Tibial artery (tissue), 4 donors: Measurements from ENCODE around the gene C19orf25.

ENCODE experiments used
- DNase-seq, 2 donors: peaks; one replicate each; pipeline ENCODE4 v3.0.0-alpha.2; 2019
- H3K27ac ChIP-seq, 2 donors: fragments of 200-600 bp; sonication (generic) in 1 of 2; 1 replicate in 1 of 2; 2 replicates in 1 of 2; pipeline ENCODE4 v1.5.1; 2018 to 2019; ENCODE audit warnings: mild to moderate bottlenecking in 1 of 2
- H3K27me3 ChIP-seq, 2 donors: fragments of 200-600 bp; sonication (generic) in 1 of 2; one replicate each; pipeline versions ENCODE4 v1.5.1 to v1.6.0; 2016 to 2019
- H3K36me3 ChIP-seq, 3 donors: fragments of 200-600 bp; sonication (generic) in 2 of 3; one replicate each; pipeline ENCODE4 v1.5.1; 2016 to 2019; ENCODE audit warnings: mild to moderate bottlenecking in 2 of 3
- H3K4me1 ChIP-seq, 4 donors: fragments of 200-600 bp; sonication (generic) in 2 of 4; 1 replicate in 3 of 4; 2 replicates in 1 of 4; pipeline ENCODE4 v1.5.1; 2016 to 2019
- H3K4me3 ChIP-seq, 2 donors: fragments of 200-600 bp; sonication (generic) in 1 of 2; 1 replicate in 1 of 2; 2 replicates in 1 of 2; pipeline ENCODE4 v1.5.1; 2018 to 2019; ENCODE audit warnings: mild to moderate bottlenecking in 2 of 2
- H3K9me3 ChIP-seq, 3 donors: fragments of 200-600 bp; sonication (generic) in 1 of 3; one replicate each; pipeline ENCODE4 v1.5.1; 2016 to 2019
- CTCF ChIP-seq, 2 experiments: fragments of 200-600 bp in 1 of 2; fragments of 450-650 bp in 1 of 2; IDR thresholded peaks; one replicate each; pipeline ENCODE4 v1.5.1; 2017 to 2019; ENCODE audit warnings: antibody characterized with exemption in 2 of 2, mild to moderate bottlenecking in 1 of 2, moderate library complexity in 1 of 2
- intact Hi-C: fragments of 100-400 bp; cut with DNase I; formaldehyde crosslinking; loops from one replicate; pipeline ENCODE4 v1.15.0; 2023; ENCODE audit warnings: low total_unique reads

Gene C19orf25

DNA sequence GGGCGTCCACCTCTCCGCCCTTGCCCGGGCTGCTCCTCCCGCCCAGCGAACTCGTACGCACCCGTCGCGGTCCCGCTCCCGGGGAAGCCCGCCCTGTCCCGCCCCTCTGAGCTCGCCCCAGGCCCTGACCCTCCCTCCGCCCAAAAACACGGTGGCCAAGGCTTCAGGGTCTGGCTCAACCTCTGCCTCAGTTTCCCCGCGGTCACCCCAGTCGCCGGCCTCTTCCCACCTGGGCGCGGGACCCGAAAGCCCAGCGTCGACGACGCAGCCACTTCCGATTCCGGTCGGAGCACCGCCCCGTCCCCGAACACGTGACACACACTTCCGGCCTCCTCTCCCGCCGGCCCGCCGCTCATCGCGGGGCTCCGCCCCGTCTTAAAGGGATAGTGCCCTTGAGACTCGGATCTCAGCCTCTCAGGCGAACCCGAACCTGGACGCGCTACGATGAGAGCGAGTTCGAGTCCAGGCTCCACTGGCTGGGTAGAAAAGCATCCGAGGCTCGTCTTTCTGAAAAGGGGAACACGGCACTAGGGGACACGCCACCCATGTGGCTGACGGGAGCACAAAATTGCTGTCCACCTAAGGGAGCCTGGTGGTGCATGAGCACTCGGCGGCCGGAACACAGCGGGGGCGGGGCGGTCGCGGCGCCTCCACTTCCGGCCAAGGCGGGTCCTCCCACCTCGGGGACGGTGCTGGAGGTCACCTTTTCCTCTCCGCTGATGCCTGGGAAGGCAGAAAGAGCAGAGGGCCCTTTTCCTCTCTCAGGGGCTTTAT, at the start of gene C19orf25:
Gene C19orf25, minus strand, starts transcription at position 282 of the 774 bp plus-strand sequence. CDS start 312 bp downstream, outside the sequence.
- no peaks in the 10 kb centered on the region for H3K9me3 ChIP-seq
- peak; percentile 94 to 96 for DNase-seq
- intact Hi-C loops = no loop called here
- TF ChIP-seq CTCF (IDR thresholded peaks at IDR 0.05) = no peak
- H3K4me3 ChIP-seq = peak within 1 kb of the TSS; percentile 74 to 99
- peak within 1 kb of the TSS; percentile 72 for H3K27ac ChIP-seq
- H3K36me3 ChIP-seq = peaks cover 0 to 29% (median 24%) of the 10 kb centered on the region in 3 donors
- peaks cover 0 to 28% (median 18%) of the 10 kb centered on the region in 4 donors for H3K4me1 ChIP-seq
- peaks cover 0 to 40% of the 10 kb centered on the region in 2 donors for H3K27me3 ChIP-seq

GRCh38 chr19:1527650-1528309, 48.8 kb upstream of the C19orf25 start:
- Histone ChIP-seq H3K9me3 (no peaks in the 10 kb centered on the region), H3K36me3 (no peaks in the 10 kb centered on the region), H3K4me1 (peaks cover 0 to 9% (median 7%) of the 10 kb centered on the region in 4 donors), H3K27ac (no peak overlapping the region), H3K4me3 (no peak overlapping the region), H3K27me3 (peaks cover 0 to 94% of the 10 kb centered on the region in 2 donors)
- no peak for TF ChIP-seq CTCF (IDR thresholded peaks at IDR 0.05)
- intact Hi-C loops = no loop called here
- DNase-seq = no peak

DNA sequence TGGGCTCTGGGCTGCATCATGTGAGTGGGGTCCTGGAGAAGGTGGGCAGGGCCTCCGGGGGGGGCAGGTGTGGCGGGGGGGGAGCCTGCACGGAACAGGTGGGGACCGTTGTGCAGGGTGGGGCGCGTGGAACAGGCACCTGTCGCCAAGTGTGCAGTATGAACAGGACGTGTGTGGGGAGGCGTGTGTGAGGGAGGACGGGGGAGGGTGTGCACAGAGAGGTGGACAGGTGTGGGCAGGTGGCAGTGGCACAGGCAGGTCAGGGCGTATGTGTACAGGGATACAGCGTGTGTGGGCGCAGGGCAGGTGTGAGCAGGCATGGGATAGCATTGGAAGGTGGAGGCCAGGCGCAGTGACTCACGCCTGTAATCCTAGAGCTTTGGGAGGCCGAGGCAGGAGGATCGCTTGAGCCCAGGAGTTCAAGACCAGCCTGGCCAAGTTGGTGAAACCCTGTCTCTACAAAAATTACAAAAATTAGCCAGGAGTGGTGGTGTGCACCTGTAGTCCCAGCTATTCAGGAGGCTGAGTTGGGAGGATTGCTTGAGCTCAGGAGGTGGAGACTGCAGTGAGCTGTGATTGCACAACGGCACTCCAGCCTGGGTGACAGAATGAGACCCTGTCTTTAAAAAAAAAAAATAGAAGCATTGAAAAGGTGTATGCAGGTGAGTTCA, 48.1 kb upstream of the C19orf25 start:
- H3K4me1 ChIP-seq = peaks cover 0 to 9% (median 7%) of the 10 kb centered on the region in 4 donors
- H3K36me3 ChIP-seq = no peaks in the 10 kb centered on the region
- no peak for DNase-seq
- intact Hi-C loops = no loop called here
- H3K9me3 ChIP-seq = no peaks in the 10 kb centered on the region
- no peak for TF ChIP-seq CTCF (IDR thresholded peaks at IDR 0.05)
- no peak overlapping the region for H3K4me3 ChIP-seq
- no peak overlapping the region for H3K27ac ChIP-seq
- peaks cover 0 to 91% of the 10 kb centered on the region in 2 donors for H3K27me3 ChIP-seq

DNA sequence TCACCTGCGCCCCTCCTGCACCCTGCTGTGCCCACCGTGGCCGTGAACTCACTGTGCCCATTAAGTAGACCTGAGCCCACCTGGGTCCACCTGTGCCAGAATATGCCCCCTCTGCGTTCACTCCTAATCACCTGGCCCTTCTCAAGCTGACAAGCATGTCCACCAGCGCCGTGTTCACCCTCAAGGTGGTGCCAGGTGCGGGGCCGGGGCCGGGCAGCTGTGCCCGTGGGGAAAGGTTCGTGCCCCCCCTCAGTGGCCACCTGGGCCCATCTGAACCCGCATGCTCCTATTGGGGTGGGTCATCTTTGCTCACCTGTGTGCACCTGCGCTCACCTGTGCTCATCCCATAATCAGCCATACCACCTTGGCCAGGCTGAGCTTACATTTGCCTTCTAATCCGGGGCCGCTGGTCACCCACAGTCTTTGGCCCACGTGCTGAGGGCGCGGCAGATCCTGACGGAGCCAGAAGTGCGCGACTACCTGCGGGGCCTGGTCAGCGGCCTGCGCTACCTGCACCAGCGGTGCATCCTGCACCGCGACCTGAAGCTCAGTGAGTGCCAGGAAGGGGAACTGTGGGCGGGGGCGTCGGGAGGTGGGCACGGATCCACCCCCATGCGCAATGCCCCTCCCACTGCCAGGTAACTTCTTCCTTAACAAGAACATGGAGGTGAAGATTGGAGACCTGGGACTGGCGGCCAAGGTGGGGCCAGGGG, 47.2 kb upstream of the C19orf25 start:
- H3K4me1 ChIP-seq = peaks cover 0 to 9% (median 7%) of the 10 kb centered on the region in 4 donors
- no peak for TF ChIP-seq CTCF (IDR thresholded peaks at IDR 0.05)
- H3K27me3 ChIP-seq = peaks cover 0 to 88% of the 10 kb centered on the region in 2 donors
- no peaks in the 10 kb centered on the region for H3K36me3 ChIP-seq
- no peak for DNase-seq
- no peaks in the 10 kb centered on the region for H3K9me3 ChIP-seq
- no peak overlapping the region for H3K4me3 ChIP-seq
- H3K27ac ChIP-seq = no peak overlapping the region
- intact Hi-C loops = no loop called here

DNA sequence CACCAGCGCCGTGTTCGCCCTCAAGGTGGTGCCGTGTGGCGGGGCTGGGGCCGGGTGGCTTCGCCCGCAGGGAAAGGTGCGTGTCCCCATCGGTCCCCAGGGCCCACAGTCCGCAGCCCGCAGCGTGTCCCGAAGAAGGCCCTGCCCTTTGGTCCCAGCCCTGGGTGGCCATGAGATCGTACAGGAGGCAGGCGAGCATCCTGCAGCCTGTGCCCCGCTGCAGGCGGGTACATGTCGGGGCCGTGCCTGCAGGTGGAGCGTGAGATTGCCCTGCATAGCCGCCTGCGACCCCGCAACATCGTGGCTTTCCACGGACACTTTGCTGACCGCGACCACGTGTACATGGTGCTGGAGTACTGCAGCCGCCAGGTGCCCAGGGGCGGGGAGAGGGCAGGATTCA, 46.3 kb upstream of the C19orf25 start:
- H3K4me1 ChIP-seq = peaks cover 0 to 9% (median 7%) of the 10 kb centered on the region in 4 donors
- peaks cover 0 to 83% of the 10 kb centered on the region in 2 donors for H3K27me3 ChIP-seq
- intact Hi-C loops = no loop called here
- no peak for DNase-seq
- no peak for TF ChIP-seq CTCF (IDR thresholded peaks at IDR 0.05)
- no peak overlapping the region for H3K27ac ChIP-seq
- H3K4me3 ChIP-seq = no peak overlapping the region
- no peaks in the 10 kb centered on the region for H3K36me3 ChIP-seq
- H3K9me3 ChIP-seq = no peaks in the 10 kb centered on the region
